Stimulated activated CD8-positive, alpha-beta memory T cell treated with anti-CD3 and anti-CD28 coated beads, Interleukin-12 subunit alpha, Interleukin-12 subunit beta, amount 100 ng/mL, for 4 hours (primary cell): ENCODE measurements around the gene COL28A1.

Source experiments
- DNase-seq: peaks from one replicate; pipeline ENCODE4 v3.0.0-alpha.2; 2020; ENCODE audit warnings: low read depth

Gene COL28A1

DNA sequence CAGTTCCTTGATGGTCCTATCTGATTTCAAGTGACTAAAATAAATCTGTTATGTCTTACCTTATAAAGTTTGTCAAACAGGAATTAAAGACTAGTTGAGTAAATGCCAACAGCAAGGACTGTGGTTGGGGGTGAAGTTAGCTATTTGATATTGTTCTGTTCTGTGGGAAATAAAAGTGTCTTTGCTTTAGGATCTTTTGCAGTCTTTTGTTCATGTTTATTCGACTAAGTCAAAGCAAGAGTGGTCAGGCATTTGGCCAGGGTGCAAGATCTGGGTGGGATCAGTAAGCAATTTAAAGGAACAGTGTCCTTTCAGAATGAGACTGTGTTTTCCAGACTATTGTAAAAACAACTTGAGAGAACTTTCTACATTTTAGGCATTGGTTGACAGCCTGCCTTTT is at the start of gene COL28A1:
COL28A1 (minus strand) TSS at position 183 of the 400 bp plus-strand sequence. CDS start 2,998 bp downstream, outside the sequence.
- DNase-seq: no peak

DNA sequence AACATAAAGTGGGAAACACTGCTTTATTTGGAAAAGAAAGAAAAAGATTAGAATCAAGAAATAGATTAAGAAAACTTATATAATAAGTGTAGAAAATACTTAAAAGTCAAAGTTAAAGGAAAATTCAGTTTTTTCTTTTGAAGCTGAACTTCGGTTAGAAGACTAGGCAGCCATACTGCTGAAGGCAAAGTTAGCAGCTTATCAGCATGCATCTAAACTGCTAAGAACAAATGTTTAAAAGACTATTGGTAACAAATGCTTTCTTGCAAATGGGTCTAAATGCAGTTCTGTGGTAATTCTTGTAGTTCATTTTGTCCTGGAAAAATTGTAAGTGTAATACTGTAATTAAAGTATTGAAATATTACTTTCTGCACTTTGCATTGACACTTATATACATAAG is 49.0 kb upstream of the COL28A1 start:
- DNase-seq: no peak

DNA sequence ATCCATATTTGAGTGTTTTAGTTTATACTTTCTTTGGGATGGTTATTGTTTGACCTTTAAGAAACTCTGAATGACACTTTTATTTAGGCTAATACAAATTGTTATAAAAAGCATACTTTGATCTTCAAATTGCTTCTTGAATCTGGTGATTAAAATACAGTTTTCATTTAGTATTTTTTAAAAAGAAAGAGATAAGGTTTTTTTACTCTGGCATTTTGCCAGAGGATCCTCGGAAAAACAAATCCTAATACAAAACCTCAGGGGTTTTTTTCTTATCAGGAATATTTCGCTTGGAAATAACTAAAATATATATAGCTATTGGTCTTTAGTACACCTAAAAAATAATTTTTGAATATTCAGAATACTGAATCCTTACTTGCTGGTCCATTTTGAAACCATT is 48.1 kb upstream of the COL28A1 start:
- no peak for DNase-seq

DNA sequence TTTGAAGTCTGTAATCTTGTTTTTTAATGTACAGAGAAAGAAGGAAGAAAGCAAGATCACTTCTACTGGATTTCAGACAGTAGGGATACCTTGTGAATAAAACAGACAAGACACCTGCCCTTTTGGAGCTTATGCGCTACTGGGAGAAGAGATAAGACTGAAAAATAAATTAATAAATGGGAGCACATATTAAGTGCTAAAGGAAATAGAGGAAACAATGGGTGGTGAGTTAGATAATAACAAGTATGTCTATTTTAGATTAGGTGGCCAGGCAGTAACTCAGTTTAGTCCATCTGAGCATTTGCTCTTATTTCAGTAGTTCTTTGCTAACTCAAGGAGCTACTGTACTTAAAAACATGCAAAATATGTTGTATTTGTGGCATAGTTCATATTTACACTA is 46.9 kb upstream of the COL28A1 start:
- DNase-seq: no peak

DNA sequence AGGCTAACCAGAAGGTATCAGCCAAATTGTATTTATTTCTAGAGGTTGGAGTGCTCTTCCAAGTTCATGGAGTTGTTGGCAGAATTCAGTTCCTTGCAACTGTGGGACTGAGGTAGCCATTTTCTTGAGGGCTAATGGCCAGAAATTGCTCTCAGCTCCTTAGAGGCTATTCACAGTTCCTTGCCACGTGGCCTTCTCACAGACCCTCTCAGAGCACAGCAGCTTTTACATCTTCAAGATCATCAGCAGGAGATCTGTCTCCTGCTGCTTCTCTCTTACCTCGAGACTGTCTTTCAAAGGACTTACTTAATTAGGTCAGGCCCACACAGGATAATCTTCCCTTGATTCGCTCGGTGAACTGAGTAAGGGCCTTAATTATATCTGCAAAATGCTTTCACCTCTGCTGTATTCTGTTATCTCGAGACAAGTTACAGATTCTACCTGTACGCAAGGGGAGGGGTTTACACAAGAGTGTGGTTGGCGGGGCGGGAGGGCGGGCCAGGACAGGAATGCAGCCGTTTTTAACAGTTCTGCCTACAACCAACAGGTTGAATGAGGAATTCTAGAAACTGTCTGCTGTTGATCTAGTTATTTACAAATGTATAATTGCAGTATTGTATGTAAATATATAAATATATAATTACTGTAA is 46.0 kb upstream of the COL28A1 start:
- DNase-seq: no peak

DNA sequence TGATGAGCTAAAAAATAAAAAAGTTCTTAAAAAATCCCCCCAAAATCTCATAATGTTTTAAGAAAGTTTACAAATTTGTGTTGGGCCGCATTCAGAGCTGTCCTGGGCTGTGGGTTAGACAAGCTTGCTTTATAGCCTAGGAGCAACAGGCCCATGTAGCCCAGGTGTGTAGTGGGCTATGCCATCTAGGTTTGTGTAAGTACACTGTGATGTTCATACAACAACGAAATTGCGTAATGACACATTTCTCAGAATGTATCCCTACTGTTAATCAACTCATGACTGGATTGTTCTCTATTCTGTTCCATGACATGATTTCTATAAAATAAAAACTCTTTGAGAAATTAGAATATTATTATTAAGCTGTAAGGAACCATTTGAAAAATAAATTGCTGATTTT is 44.0 kb upstream of the COL28A1 start:
- DNase-seq: no peak

DNA sequence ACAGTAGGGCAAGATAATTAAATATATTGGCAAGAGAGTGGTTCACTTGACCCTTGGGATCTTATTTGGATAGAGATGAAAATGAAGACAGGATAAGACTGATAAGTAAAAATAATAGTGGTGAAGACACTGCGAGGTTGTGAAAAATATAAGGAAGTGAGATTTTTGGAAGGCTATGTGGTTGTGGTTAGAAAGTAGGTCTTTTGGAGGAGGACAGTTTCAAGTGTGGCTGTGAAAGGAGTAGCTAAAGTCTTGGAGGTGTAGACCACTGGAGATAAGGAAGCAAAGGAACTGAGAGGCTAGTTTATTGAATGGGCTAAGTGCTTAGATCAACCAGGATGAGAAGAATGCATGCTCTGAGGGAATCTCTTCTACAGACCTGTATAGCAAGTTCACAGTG is 42.2 kb upstream of the COL28A1 start:
- no peak for DNase-seq

DNA sequence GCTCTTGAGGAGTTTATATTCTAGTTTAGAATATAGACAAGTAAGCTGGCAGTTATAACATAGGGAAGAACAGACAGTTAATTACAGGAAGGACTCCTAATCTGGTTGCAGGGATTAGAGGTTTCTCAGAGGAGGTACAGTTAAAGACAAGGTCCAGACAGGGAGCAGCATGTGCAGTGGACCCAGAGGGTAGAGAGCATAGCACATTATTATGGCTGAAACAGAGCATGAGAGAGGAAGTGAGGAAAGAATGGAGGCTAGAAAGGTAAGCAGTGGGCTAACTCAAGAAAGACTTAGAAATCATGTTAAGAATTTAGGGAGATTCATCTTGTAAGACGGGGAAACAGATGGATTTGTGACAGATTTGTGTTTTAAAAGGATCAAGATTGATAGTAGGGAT is 40.7 kb upstream of the COL28A1 start:
- DNase-seq: no peak

DNA sequence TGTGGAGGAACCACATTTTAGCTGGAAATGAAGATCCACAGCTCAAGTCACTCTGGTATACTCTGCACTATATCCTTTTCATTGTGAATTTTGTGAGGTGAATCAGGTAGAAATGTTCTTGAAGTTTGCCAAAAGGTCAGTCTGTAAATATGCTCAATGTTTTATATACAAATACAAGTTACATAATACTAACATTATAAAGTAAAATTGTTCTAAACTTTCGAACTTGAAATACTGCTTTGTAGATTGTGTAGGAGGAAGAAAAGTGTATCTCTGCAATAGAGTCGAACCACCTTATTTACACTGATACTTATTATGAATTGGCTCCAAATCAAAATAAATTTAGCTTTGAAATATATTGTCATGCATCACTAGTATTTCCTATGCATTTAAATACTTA is 38.0 kb upstream of the COL28A1 start:
- DNase-seq: no peak

DNA sequence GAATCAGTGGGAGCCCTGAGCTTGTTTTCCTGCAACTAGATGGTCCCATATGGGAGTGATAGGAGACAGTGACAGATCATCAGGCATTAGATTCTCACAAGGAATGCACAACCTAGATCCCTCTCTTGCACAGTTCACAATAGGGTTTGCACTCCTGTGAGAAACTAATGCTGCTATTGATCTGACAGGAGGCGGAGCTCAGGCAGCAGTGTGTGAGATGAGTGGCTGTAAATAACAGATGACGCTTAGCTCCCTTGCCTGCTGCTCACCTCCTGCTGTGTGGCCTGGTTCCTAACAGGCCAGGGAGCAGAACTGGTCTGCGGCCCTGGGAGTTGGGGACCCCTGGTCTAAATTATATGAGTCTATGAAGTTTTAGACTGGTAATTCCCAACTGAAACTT is 34.9 kb upstream of the COL28A1 start:
- no peak for DNase-seq

DNA sequence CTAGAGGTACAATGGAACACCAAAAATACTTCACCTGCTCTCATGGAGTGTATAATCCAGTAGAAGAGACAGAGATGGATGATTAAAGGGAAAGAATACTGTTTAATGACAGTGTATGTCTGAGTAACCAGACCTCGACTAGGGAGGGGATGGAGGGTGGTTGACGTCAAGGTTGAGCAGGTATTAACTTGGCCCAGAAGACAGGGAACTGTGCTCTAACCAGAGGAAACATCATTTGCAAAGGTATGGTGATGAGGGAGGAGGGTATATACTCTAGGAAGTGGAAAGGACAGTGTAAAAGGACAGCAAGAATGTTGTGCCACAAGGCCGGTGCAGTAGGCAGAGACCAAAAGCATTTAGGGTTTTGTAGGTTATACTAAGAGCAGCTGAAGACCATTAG is 33.9 kb upstream of the COL28A1 start:
- no peak for DNase-seq

DNA sequence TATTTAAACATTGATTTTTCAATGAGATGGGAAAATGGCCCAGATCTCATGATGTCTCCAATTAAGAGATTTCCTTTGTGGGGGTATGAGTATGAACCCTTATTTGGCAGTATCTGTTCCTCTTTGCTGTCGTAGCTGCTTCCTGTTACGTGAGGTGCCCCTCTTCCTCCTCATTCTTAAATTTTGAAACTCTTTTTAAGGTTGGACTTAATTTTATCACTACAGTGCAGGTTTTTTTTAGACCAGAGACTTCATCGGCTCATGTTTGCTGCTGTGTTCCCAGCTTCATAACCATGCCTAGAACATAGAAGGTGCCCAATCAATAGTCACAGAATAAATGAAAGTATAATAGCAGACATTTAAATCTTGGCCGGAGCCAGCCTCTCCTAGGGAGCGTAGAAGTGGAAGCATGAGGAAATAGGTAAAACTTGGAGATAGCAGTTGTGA is 33.4 kb upstream of the COL28A1 start:
- no peak for DNase-seq

DNA sequence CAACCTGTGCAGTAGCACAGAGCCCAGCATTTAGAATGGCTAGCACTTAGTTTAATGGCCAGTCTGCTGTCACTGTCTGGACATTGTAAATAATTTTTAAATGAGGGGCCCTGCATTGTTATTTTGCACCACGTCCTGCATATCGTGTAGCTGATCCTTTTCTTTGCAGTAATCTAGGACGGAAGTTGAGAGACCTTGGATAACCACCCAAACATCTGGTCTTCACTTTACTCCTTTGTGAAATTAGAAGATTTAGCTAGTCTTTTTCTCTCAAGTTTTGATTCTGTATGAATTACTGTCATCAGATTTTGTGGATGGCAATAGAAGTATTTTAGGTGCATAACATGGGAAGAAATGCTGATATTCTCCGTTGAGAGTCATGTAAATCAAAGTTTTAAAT is 32.9 kb upstream of the COL28A1 start:
- DNase-seq: no peak

DNA sequence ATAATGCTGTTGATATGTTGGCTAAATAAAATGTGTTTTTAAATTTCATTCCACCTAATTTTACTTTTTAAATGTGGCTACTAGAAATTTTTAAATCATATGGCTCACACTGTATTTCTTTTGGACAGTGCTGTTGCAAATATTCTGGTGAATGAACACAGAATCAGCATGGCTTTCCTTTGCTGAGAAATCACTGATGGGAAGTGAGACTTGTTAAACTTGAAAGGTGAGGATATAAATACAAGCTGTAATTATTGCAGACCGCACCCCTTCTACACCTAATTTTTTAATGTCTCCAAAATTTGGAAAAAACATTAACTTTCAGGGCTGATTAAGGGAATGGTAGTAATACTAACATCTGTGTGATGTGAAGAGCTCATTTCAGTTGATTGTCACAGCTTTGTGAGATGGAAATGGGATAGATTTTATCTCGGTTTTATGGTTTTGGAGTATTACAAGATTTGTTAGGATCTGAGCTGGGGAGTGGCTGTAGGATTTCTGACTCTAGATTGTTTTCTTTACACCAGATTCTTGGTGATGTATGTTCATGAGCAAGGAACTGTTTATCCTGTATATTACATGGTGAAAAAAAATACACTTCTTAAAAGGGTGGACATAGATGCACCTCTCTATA is 32.3 kb upstream of the COL28A1 start:
- no peak for DNase-seq

DNA sequence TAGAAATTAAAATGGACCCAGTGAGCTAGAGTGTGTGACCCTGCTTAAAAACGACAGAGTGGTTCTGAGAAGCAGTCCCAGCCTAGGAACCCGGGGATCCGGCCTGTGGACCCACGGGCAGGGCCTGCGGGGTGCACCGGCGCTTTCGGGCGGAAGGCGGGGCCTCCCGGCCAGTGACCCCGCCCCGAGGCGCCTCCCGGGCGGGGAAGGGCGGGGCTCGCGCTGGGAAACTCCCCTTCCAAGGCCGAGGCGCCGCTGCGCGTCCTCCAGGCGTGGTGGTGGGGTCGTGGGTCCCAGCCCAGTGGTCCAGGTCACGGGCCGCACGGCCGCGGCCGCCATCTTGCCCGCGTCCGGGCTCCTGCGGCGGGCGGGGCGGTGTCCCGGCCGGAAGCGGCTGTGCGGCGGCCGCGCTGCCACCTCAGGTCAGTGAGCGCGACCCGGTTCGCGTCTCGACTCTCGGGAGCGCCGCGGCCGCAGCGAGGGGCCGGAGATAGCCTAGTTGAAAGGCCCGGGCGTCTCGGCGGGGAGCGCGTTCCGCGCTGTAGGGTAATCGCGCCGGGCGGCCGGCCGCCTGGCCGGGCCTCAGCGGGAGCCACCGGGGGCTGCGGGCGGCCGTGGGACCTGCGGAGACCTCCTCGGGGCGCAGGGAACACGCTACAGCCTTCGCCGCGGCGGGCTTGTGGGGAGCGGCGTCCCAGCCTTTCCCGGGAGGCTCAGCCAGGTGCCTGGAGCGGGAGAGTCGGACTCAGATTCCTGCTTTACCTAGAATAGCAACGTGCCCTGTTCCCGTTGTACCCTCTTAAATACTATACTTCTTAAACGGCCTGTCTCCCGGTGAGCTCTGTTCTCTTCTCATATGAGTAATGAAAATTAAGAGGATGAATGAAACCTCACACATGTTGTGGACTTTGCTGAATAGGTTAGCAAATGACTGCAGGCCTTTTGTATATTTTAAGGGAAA is 31.3 kb upstream of the COL28A1 start, which contains the start of gene MIOS:
MIOS (plus strand) TSS at position 234 of the 961 bp plus-strand sequence. CDS start 5,592 bp downstream, outside the sequence.
- DNase-seq: peak; percentile 77

DNA sequence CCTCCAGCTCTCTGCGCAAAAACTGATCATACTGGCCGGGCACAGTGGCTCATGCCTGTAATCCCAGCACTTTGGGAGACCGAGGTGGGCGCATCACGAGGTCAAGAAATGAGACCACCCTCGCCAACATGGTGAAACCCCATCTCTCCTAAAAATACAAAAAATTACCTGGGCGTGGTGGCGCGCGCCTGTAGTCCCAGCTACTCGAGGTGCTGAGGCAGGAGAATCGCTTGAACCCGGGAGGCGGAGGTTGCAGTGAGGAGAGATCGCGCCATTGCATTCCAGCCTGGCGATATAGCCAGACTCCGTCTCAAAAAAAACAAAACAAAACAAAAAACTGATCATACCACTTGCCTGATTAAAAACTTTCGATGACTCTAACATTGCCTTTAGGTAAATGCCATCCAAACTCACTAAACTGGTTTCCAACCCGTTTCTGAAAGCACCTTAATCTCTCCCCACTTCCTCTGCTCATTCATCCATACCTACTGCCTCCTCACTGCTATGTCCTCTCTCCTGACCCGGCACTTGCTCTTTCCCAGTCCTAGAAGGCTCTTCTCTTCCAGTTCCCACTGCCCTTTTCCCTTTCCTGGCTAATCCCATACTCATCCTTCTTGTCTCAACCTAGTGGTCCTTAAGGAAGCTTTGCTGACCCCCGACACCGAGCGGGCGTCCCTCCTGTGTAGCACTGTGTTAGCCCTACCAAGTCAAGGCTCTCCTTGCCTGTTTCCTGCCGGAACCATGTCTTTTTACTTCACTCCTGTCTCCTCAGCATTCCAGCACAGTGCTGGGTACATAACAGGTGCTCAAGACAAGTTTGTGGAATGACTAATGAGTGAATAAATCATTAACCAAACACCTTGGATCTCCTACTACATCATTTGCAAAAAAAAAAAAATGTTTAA is 30.3 kb upstream of the COL28A1 start:
- no peak for DNase-seq

DNA sequence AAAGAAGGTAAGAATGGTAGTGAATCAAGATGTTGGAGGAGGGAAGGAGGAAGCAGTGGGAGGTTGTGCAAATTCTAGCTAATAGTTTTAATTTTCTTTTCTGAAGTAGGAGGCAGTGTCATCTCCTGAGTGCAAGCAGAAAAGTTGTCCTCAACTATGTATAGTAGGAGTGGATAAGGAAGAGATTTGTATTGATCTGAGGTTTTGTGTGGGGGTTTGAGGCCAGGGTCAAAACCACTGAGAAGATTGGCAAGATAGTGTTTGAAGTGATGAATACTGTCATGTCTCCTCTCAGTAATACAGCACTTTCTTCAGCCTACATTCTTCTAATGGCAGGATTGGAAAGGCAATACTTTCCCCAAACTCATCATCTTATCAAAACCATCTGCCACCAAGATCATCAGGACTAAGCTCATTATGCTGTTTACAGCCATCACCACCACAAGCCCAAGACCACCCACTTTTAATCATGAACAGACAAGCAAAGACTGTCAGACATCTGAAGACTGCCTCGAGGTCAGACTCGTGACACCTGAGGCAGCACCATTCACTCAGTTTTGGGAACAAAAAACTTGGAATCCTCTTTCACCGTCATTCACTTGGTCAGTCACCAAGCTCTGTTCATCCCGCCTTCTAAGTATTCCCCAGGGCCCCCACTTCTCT is 29.5 kb upstream of the COL28A1 start:
- DNase-seq: no peak

DNA sequence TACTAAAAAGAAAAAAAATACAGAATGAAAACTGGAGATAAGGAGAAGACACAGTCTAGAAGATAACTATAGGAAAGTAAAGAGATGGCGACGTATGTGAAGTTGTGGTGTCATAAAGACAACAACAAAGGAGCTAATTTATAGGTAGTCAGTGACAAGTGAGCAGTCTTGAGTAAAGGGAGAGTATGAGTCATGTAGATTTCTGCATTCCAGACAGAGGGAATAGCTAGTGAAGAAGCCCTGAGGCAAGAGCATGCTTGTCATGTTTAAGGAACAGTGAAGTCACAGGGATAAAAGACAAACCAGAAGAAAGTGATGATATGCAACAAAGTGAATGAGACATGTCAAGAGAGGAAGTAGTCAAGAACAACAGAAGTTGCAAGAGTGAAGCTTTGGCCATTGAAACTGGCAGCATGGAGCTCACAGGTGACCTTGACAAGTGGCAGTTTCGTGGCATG is 28.7 kb upstream of the COL28A1 start:
- no peak for DNase-seq

DNA sequence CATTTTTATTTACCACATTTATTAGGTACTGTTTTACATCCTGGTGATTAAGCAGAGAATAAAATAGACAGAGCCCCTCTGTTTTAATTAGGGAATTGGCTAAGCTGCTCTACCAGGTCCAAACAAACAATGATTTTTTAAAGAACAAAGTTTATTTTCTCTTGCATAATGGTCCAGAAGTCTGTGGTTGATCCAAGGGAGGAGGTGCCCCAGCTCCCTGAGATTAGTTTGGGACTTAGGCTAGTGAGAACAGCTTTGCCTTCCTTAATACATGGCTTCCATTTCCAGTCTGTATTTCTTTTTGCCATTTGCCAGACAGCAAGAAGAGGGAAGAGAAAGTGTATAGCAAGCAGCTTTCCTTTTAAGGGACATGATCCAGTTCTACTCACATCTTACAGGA is 28.1 kb upstream of the COL28A1 start:
- no peak for DNase-seq

DNA sequence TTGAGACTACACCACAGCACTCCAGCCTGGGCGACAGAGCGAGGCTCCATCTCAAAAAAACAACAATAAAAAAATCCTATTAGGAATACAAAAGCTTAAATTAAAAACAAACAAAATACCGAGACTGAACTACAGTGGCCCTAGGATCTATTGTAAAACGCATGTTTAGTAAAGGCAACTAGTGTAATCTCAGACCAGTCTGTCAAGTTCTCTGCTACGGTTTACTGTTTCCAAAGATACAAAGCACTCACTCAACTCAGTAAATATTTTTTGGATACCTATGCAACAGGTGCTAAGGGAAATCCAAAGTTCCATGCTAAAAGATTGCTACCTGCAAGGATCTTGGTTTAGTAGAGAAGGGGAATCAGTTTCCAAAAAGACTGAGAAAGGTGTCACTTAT is 27.6 kb upstream of the COL28A1 start:
- DNase-seq: no peak

DNA sequence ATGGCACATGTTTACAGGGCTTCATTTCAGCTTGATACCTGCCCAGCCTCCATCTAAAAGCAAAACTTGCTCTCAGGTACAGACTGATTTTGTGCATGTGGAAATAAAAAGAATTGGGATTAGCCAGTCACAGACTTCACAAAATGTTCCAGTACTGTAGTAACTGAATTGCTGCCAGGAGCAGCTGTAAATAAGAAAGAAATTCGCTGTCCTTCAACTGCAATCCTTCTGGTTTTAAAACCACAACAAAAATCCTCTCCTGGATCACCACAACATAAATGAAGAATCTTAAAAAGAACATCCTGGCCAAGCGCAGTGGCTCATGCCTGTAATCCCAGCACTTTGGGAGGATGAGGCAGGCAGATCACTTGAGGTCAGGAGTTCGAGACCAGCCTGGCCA is 27.1 kb upstream of the COL28A1 start:
- no peak for DNase-seq
